ENCODE results near the gene VMP1.
A peak's percentile ranks its signal among the peaks of the same experiment; 100 is the strongest.

The VMP1 gene

DNA sequence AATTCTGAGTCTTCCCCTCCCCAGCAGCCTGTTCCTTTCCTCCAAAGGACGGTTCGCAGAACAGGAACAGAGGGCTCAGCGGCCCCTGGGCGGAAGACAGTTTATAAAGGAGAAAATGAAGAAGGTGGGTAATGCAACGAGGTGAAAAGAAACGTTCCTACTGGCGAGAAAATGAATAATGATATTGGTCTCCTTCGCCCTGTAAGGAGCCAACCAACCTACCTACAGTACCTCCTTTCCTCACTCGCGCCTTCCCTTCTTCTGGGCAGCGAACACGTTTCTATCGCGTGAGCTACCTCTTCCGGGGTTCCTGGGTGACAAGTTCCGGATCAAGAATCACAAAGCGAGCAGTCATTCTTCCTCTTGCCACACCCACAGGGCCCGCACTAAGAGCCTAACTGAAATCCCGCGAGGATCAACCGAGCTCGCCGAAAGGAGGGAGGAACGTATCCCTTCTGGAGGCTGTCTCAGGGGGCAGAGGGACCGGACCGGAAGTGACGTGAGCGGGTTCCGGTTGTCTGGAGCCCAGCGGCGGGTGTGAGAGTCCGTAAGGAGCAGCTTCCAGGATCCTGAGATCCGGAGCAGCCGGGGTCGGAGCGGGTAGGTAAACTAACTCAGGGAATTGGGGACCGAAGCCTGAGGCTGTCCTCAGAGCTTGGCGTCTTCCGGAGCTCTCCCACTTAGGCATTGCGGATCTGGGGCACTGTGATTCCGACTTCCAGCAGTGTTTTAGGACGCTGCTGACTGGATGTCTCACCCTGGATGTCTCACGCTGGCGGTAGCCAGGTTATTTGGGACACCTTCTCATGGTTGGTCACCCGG is at the start of gene VMP1, which contains the start of gene PTRH2:
VMP1 (plus strand) TSS at position 506 of the 822 bp plus-strand sequence. CDS start 23,793 bp downstream, outside the sequence.
PTRH2 (minus strand) TSS at position 282 of the 822 bp plus-strand sequence. CDS start 9,452 bp downstream, outside the sequence.
- peak; percentile 71 for DNase-seq (ENCODE audit: low read depth)

DNA sequence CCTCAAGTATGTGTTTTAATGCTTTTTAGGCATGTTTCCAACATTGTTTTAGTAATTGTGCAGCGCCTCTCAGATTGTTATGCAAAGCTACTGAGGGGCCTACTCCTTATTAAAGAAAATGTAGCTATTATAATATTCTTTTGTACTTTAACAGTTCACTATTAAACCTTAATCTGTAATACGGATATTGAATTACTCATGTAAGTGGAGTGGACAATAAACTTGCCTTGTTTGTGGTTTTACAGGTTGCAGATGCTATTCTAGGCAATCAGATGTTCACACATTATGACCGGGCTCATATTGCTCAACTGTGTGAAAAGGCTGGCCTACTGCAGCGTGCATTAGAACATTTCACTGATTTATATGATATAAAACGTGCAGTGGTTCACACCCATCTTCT is 41.2 kb upstream of the VMP1 start:
- DNase-seq (ENCODE audit: low read depth) = no peak

DNA sequence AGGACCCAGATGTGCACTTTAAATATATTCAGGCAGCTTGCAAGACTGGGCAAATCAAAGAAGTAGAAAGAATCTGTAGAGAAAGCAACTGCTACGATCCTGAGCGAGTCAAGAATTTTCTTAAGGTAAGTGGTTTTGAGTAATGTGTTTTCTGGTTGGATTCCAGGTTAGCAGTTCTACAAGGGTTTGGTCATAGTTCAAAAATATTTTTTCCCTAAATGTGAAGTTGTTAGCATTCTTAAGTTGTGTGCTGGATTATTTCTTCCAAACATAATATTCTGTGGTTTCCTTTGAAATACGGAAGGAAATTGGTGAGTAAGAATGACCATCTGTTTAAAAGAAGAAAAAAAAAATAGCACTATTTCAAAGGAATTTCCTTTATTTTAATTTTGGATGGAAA is 38.6 kb upstream of the VMP1 start:
- no peak for DNase-seq (ENCODE audit: low read depth)

DNA sequence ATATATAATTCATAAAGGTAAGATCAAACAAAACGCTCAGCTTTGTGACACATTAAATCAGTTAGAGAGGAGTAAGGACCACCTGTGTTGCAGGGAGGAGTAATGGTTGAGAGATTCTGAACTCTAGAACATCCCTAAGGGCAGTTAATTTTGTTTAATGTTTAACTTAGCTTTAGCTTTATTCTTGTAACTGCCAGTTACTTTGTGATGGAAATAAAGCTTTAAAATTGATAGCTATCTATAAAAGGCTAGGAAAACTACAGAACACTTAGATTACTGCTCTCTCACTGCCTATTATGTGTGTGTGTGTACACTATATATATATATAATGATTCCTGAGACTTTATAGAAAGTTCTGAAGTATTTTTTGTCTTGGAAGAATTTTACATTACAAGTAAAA is 38.0 kb upstream of the VMP1 start:
- no peak for DNase-seq (ENCODE audit: low read depth)

DNA sequence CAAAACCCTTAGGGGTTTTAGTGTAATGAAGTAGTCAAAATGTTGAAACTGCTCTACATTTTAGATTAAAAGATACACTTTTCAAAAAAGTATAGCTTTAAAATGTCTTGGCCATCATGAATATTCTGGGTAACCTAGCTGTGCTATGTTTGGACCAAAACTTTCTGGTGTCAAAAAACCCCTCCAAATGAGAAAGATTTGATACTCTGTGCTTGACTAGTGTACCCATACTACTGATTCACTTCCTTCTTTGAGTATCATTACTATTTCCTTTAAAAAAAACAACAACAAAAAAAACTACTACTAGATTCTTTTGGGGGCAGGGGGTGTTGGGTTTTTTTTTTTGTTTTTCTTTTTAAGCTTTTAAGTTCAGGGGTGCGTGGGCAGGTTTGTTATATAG is 37.5 kb upstream of the VMP1 start:
- no peak for DNase-seq (ENCODE audit: low read depth)

DNA sequence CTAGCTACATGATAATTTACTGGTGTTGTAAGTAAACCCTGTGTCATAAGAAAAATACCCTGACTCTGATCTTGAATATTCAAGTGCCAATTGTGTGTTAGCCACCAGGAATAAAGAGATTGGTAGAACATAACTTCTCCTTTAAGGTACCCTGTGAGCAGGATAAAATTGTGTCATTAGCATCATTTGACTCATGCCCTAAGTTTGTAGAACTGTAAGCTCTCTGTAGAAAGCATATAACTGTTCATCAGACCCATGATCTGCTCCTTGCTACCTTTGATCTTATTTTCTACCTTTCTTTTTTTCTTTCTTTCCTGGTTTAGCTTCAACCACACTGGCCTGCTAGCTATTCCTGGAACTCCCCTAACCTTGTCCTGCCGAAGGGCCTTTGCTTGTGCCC is 36.1 kb upstream of the VMP1 start:
- no peak for DNase-seq (ENCODE audit: low read depth)

DNA sequence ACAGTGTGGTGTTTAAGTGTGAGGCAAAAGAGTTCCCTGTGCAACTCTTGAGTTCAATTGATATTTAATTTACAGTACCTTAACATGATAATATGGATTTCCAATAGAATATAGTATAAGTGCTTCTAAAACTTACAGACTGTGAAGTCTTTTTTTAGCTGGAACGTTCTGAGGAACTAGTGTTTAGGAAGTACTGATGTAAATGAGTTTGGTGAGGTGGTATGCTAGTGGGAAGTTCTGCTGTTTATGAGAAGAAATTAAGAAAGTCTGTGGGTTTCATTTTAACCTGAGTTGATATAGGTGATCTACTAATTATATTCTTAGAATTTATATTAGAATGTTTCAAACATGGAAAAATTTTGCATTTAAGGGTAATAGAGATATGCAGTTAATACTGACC is 32.2 kb upstream of the VMP1 start:
- no peak for DNase-seq (ENCODE audit: low read depth)

DNA sequence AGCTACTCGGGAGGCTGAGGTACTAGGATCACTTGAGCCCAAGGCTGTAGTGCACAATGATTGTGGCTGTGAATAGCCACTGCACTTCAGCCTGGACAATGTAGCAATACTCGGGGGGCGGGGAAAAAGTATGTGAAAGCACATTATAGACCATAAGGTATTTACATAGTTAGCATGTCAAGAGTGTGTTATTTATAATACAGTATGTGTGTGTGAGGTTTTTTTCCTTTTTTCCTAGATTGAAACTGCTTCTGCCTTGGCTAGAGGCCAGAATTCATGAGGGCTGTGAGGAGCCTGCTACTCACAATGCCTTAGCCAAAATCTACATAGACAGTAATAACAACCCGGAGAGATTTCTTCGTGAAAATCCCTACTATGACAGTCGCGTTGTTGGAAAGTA is 30.7 kb upstream of the VMP1 start:
- no peak for DNase-seq (ENCODE audit: low read depth)

DNA sequence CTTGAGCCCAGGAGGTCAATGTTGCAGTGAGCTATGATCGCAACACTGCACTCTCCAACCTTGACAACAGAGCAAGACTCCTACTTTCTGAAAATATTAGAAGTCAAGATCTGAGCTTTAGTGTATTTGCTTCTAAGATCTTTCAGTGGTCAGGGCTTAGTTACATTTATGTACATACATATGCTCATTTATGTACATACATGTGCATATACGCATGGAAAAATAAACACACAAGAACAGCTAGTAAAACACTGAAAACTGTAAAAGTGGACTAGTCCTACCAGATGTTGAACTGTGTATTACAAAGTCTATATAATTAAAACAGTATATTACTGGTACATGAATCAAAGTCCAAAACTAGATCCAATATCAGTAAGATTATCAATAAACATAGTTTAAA is 28.5 kb upstream of the VMP1 start:
- no peak for DNase-seq (ENCODE audit: low read depth)

DNA sequence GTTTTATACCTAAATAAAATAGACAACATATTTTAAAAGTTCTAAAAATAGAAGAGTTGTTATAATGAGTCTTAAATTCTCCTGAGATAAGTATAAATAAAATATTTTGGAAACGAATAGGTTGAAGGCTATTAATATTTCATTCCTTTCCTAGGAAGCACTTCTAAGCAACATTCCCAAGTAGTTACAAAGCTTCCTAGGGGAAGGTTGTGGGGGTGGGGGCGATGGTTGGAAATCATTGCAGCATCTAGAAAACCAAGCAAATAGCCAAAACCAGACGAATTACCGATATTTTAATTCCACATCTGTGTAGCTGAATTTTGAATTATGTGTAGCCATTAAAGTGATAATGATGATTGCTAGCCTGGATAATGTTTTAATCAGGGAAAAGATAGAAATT is 27.1 kb upstream of the VMP1 start:
- no peak for DNase-seq (ENCODE audit: low read depth)

DNA sequence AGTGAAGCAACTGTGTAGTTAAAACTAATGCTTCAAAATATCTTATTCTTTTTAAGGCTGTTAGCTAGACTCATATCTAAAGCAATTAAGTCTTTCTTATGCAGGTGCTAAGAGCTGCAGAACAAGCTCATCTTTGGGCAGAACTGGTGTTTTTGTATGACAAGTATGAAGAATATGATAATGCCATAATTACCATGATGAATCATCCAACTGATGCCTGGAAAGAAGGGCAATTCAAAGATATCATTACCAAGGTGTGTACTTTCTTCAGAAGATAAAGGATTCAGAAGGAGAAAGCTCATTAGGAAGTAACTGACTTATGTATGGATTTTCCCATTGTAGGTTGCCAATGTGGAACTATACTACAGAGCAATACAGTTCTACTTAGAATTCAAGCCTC is 24.2 kb upstream of the VMP1 start:
- no peak for DNase-seq (ENCODE audit: low read depth)

DNA sequence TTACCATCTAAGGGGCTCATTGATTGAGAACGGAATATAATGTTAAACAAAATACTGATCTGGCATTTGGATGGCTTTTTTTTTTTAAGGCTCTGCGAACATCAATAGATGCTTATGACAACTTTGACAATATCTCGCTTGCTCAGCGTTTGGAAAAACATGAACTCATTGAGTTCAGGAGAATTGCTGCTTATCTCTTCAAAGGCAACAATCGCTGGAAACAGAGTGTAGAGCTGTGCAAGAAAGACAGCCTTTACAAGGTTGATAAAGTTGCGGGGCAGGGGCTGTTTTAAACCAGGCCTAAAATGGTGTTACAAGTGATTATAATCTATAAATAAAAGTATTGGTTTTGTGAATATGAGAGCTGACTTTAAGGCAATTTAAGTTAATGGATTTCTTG is 22.5 kb upstream of the VMP1 start:
- no peak for DNase-seq (ENCODE audit: low read depth)

DNA sequence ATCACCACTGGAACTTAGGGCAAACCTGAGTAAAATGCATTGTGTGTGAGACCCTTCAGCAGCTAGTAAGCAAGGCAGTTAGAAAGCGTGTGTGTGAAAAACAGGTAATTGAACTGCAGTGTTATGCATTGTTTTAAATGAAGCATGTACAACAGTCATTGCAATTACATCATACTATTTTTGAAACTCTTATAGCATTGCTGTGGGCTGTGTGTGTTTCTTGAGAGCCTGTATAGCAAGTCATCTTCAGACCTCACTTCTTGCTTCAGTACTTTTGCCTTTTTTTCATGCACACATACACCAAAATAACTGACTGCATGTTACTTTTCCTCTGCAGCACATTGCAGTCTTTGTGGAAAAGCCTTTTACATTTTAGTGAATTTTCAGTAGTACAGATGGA is 19.4 kb upstream of the VMP1 start:
- no peak for DNase-seq (ENCODE audit: low read depth)

DNA sequence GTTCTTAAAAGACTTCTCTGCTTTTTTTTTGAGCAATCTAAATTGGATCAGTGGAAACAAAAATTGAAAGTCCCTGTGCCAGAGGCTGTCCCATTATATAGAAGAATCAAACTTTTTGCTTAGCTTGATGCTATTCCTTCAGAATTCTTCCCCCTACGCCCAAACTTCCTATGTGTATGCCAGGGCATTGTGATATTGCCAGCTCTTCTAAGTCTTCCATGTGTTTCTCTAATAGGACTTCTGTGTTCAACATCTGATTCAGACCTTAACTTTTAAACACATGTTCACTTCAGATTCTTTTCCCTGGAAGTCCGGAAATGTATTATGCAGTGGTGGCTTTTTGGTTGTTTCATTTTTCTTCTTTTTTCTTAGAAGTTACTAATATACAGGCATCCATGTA is 19.0 kb upstream of the VMP1 start:
- DNase-seq (ENCODE audit: low read depth) = no peak

DNA sequence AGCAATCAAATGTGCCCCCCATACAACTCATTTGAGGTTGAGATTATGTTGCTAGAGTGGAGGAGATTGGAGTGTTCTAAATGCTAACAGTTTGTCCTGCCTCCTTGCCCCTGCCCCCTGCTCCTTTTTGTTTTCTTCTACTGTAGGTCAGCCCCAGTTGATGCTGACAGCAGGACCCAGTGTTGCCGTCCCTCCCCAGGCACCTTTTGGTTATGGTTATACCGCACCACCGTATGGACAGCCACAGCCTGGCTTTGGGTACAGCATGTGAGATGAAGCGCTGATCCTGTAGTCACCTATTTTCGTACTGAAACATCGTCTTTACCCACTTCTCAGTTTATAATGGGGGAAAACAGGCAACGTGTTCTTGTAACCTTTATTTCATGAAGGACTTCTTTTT is 13.9 kb upstream of the VMP1 start:
- DNase-seq (ENCODE audit: low read depth) = no peak

DNA sequence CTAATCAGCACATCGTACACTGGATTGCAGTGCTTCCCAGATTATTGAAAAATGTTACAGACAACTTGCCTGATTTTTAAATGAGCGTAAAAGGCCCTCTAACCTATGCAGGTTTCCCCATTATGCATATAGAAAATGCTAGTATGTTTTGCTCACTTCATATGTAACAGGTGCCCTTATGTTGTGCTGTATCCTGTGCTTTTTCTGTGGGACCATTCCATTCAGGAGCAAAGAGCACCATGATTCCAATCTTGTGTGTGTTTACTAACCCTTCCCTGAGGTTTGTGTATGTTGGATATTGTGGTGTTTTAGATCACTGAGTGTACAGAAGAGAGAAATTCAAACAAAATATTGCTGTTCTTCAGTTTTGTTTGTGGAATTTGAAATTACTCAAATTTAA is 13.1 kb upstream of the VMP1 start:
- no peak for DNase-seq (ENCODE audit: low read depth)

DNA sequence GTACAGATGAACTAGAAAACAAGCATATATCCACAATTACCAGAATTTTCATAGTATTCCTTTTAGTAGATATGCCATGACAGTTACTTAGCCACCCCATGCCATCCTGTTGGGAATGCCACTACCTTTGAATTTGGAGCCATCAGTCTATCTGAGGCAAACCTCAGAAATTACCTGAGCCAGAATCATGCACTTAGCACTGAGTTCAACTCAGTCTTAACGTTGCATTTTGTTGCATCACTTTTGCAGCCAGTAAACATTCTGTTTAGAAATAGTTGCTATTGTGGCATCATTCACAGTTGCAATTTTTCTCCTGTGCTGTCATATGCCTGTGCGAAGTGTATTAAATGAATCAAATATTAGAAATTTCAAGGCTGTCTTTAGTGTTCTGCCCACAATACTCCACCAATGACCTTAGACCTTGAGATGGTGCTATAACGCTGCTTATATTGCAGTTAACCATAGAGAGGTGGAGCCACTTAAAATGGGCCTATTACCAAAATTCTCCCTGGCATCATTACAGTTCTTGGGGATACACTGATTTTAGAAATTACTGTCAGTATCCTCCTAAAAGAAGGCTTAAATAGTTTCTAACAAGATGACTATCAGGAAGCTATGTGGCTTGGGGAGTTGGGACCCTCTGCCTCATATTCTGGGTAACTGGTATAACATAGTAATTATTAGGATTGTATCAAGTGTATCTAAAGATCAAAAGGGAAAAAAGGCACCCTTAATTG is 11.3 kb upstream of the VMP1 start:
- no peak for DNase-seq (ENCODE audit: low read depth)

DNA sequence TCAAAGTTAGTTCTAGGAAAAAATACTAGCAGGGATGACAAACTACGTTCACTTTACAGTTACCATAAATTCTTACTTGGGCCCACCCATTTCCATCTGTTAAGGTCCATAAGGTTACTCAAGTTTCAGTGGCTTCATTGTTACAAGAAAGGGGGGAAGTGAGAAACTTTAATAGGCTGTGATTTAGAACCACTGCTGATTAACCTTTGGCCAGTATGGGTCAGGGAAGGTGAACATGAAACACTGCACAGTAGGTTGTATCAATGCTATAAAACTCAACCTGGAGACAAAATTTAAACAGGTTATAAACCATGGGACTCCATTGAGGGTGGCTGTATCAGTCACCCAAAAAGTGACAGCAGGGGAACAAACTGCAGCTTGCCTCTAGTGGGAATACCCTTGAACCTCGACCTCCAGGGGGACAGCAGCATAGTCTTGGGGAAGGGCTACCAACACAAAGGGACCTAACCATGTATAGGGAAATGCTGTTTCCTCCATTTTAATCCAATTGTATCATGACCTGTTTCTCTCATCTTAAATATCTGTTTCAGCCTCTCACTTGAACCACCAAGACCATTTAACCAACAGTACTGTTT is 10.7 kb upstream of the VMP1 start:
- DNase-seq (ENCODE audit: low read depth) = no peak

DNA sequence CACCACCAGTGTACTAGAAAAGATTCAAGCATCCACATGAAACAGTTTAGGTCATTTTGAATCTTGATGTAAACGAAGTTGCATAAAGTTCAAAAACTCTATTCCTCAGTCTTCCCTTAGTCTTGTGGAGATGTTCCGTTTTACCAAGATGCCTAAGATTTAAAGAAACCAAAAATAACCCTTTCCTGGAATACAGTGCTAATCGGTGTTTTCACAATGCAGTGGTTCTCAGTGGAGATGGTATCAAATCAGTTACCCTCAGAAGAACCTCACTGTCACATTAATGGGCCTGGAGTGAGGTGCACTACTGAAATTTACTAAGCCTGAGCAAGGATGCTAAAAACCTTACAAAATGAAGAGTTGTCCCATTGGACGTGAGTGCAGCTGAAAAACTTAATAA is 9.3 kb upstream of the VMP1 start:
- no peak for DNase-seq (ENCODE audit: low read depth)

DNA sequence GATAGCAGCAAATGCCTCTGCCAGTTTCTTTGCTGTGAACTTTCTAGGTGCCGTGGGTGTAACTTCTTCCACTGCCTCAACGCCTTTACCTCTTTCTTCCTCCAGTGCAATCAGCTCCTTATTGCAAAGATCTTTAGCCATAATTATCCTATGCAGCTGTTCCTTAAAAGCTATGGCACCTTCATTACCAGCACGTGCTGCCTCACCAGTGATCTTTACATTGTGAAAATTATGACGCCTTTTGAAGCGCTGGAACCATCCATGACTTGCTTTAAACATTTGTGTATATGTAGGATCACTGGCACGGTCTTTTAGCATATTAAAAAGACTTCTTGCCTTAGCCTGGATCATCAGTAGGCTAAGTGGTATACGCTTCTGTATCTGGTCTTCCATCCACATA is 8.2 kb upstream of the VMP1 start:
- DNase-seq (ENCODE audit: low read depth) = no peak

DNA sequence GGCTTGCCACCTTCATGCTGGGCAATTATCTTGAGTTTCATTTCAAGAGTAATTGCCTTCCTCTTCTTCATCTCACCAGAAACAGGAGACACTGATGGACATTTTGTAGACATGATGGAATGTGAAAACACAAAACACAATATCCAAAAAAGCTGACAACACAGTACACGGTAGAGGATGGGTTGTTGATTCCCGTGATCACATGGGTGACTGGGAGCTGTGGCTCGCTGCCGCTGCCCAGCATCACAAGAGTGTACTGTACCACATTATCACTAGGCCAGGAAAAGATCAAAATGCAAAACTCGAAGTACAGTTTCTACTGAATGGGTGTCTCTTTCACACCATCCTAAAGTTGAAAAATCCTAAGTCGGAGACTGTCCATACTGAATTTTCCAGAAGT is 7.7 kb upstream of the VMP1 start:
- DNase-seq (ENCODE audit: low read depth) = no peak

DNA sequence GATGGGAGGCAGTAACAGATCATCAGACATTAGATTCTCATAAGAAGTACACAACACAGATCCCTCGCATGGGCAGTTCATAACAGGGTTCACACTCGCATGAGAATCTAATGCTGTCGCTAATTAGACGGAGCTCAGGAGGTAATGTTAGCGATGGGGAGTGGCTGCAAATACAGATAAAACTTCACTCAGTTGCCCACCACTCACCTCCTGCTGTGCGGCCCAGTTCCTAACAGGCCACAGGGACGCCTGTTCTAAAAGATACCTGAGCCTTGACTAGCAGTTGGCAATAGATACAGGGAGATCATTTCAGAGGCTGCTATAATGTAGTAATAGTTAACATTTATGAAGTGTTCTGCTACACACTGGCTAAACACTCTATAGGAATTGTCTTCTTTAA is 5.2 kb upstream of the VMP1 start:
- no peak for DNase-seq (ENCODE audit: low read depth)

DNA sequence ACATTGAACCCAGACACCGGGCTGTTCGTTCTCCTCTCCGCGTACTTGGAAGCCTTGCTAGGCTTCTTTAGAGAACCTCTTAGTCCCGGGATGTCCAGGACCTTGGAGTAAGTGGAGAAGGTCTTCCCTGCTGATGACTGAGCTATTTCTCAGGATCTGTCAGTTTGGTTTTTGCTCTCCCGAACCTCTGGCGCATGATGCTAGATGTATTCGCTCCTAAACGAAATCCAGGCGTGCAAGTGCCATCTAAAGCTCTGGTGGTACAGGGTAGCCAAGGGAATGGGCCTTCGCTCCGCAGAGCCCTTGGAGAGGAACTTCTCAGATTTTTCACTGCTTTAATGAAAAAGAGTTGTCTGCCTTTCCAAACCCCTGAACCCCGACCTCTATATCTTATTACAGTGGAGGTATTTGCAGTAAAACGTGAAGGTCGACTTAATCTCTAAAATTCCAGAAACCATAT is 547 bp downstream of the VMP1 start:
- no peak for DNase-seq (ENCODE audit: low read depth)
